ENCODE data around the gene EPB41L1. TPM values are rescaled to one million over a fixed set of nuclear protein-coding genes. Genes with fewer than 3 reads are reported as not detected.

EPB41L1 gene
- polyA plus RNA-seq, 1 donor from 2014 or later: 38.2 TPM

GRCh38 chr20:36107881-36108280, 46.7 kb upstream of the EPB41L1 start:
- no peak overlapping the region for H2AFZ ChIP-seq (ENCODE audit: low read depth, low read length)
- no peak for TF ChIP-seq CTCF (IDR thresholded peaks at IDR 0.05; ENCODE audit: poor library complexity, severe bottlenecking)
- no peaks in the 10 kb centered on the region for H3F3A ChIP-seq (ENCODE audit: insufficient read depth, low read length, poor library complexity, severe bottlenecking)
- H3K4me3 ChIP-seq (ENCODE audit: low read length): no peak overlapping the region
- no peaks in the 10 kb centered on the region for H4K20me1 ChIP-seq (ENCODE audit: insufficient read depth)
- no peak overlapping the region for H3K4me2 ChIP-seq (ENCODE audit: low read length)
- no peaks in the 10 kb centered on the region for H3K9me3 ChIP-seq (ENCODE audit: low read length)
- H3K79me2 ChIP-seq (replicated peaks; ENCODE audit: insufficient read depth, low read length): peaks cover under 1% of the 10 kb centered on the region
- H3K9me2 ChIP-seq (ENCODE audit: insufficient read depth, low read length): no peaks in the 10 kb centered on the region
- H3K27me3 ChIP-seq (ENCODE audit: insufficient read depth, low read depth, low read length): no peaks in the 10 kb centered on the region
- no peaks in the 10 kb centered on the region for H3K36me3 ChIP-seq (ENCODE audit: insufficient read depth, low read length)
- H3K27ac ChIP-seq (ENCODE audit: low read length): no peak overlapping the region
- no peak overlapping the region for H3K9ac ChIP-seq (ENCODE audit: low read length)

- no peaks in the 10 kb centered on the region for H3K9me3 ChIP-seq (ENCODE audit: low read length)
- no peak overlapping the region for H3K27ac ChIP-seq (ENCODE audit: low read length)
- no peaks in the 10 kb centered on the region for H3K27me3 ChIP-seq (ENCODE audit: insufficient read depth, low read depth, low read length)
- no peak overlapping the region for H3K4me2 ChIP-seq (ENCODE audit: low read length)
- H3K36me3 ChIP-seq (ENCODE audit: insufficient read depth, low read length): no peaks in the 10 kb centered on the region
- H3K9me2 ChIP-seq (ENCODE audit: insufficient read depth, low read length): no peaks in the 10 kb centered on the region
- no peaks in the 10 kb centered on the region for H3K79me2 ChIP-seq (replicated peaks; ENCODE audit: insufficient read depth, low read length)
- H3K9ac ChIP-seq (ENCODE audit: low read length): no peak overlapping the region
- H4K20me1 ChIP-seq (ENCODE audit: insufficient read depth): no peaks in the 10 kb centered on the region
- H3K4me3 ChIP-seq (ENCODE audit: low read length): no peak overlapping the region
- TF ChIP-seq CTCF (IDR thresholded peaks at IDR 0.05; ENCODE audit: poor library complexity, severe bottlenecking) (no peak), RAD21 (conservative IDR thresholded peaks at IDR 0.05) (no peak), TAF1 (IDR thresholded peaks at IDR 0.05; ENCODE audit: low read depth) (no peak), POLR2AphosphoS5 (IDR thresholded peaks at IDR 0.05) (no peak), MXI1 (conservative IDR thresholded peaks at IDR 0.05; ENCODE audit: poor library complexity, severe bottlenecking) (no peak), EP300 (conservative IDR thresholded peaks at IDR 0.05; ENCODE audit: poor library complexity, severe bottlenecking) (no peak)
- no peak overlapping the region for H2AFZ ChIP-seq (ENCODE audit: low read depth, low read length)
- H3F3A ChIP-seq (ENCODE audit: insufficient read depth, low read length, poor library complexity, severe bottlenecking): no peaks in the 10 kb centered on the region
Observed at GRCh38 chr20:36109251-36109947, 45.1 kb upstream of the EPB41L1 start.

GRCh38 chr20:36110994-36111393, 43.5 kb upstream of the EPB41L1 start:
- no peaks in the 10 kb centered on the region for H3F3A ChIP-seq (ENCODE audit: insufficient read depth, low read length, poor library complexity, severe bottlenecking)
- no peaks in the 10 kb centered on the region for H4K20me1 ChIP-seq (ENCODE audit: insufficient read depth)
- H2AFZ ChIP-seq (ENCODE audit: low read depth, low read length): no peak overlapping the region
- H3K9me3 ChIP-seq (ENCODE audit: low read length): no peaks in the 10 kb centered on the region
- TF ChIP-seq EP300 (conservative IDR thresholded peaks at IDR 0.05; ENCODE audit: poor library complexity, severe bottlenecking) (no peak), RAD21 (conservative IDR thresholded peaks at IDR 0.05) (no peak), MXI1 (conservative IDR thresholded peaks at IDR 0.05; ENCODE audit: poor library complexity, severe bottlenecking) (no peak), TAF1 (IDR thresholded peaks at IDR 0.05; ENCODE audit: low read depth) (no peak), SMC3 (conservative IDR thresholded peaks at IDR 0.05; ENCODE audit: poor library complexity) (no peak), POLR2AphosphoS5 (IDR thresholded peaks at IDR 0.05) (no peak), CTCF (IDR thresholded peaks at IDR 0.05; ENCODE audit: poor library complexity, severe bottlenecking) (no peak), REST (IDR thresholded peaks at IDR 0.05; ENCODE audit: borderline replicate concordance) (no peak), EZH2 (IDR thresholded peaks at IDR 0.05; ENCODE audit: borderline replicate concordance, insufficient read depth, low read length, poor library complexity, severe bottlenecking) (no peak)
- H3K9ac ChIP-seq (ENCODE audit: low read length): no peak overlapping the region
- no peaks in the 10 kb centered on the region for H3K79me2 ChIP-seq (replicated peaks; ENCODE audit: insufficient read depth, low read length)
- no peaks in the 10 kb centered on the region for H3K36me3 ChIP-seq (ENCODE audit: insufficient read depth, low read length)
- H3K4me3 ChIP-seq (ENCODE audit: low read length): no peak overlapping the region
- H3K27me3 ChIP-seq (ENCODE audit: insufficient read depth, low read depth, low read length): no peaks in the 10 kb centered on the region
- H3K4me2 ChIP-seq (ENCODE audit: low read length): no peak overlapping the region
- H3K9me2 ChIP-seq (ENCODE audit: insufficient read depth, low read length): no peaks in the 10 kb centered on the region
- H3K27ac ChIP-seq (ENCODE audit: low read length): no peak overlapping the region
